ENCODE results near the gene SLC35A5.

DNA sequence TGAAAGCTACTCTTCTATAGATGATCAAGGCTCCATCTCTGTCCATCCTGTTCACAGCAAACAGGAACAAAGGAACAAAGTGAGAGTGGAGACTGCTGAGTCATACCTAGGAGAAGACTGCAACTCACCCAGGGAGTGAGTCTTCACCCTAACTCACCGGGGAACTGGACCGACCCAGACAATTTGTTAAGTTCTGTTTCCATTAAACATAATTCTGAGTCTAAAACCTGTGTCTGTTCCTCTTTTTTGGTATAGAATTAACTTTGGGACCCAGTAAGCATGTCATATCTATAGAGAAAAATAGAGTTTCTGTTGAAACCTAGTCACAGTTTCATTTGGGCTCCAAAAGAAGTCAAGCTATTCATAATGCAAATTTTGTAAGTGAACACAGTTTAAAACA is 57.5 kb downstream of the SLC35A5 start:
- TF ChIP-seq, protein P1, sequence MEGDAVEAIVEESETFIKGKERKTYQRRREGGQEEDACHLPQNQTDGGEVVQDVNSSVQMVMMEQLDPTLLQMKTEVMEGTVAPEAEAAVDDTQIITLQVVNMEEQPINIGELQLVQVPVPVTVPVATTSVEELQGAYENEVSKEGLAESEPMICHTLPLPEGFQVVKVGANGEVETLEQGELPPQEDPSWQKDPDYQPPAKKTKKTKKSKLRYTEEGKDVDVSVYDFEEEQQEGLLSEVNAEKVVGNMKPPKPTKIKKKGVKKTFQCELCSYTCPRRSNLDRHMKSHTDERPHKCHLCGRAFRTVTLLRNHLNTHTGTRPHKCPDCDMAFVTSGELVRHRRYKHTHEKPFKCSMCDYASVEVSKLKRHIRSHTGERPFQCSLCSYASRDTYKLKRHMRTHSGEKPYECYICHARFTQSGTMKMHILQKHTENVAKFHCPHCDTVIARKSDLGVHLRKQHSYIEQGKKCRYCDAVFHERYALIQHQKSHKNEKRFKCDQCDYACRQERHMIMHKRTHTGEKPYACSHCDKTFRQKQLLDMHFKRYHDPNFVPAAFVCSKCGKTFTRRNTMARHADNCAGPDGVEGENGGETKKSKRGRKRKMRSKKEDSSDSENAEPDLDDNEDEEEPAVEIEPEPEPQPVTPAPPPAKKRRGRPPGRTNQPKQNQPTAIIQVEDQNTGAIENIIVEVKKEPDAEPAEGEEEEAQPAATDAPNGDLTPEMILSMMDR (conservative IDR thresholded peaks at IDR 0.05 in 1 of 2, IDR thresholded peaks at IDR 0.05 in 1 of 2; ENCODE audit: low read depth in 1 of 2, low read length in 2 of 2), result no peak
- no peak for TF ChIP-seq EZH2 (IDR thresholded peaks at IDR 0.05; ENCODE audit: low read length, missing control alignments)

All from fibroblast of lung (primary cell).